B cell (primary cell): ENCODE data around the gene NT5C. TPM values are rescaled to one million over a fixed set of nuclear protein-coding genes. Genes with fewer than 3 reads are reported as not detected.

ENCODE experiments used
- ATAC-seq: fragments of 200-7000 bp; cut with Tn5 transposase; one replicate; pipeline ENCODE4 v1.10.0; 2021; ENCODE audit warnings: low read depth, mild to moderate bottlenecking, moderate number of reproducible peaks, moderate library complexity
- CTCF ChIA-PET: fragments of 350-600 bp; sonication (Branson Sonifier 250); formaldehyde crosslinking; loops from one replicate; lab custom pipeline; 2021; ENCODE audit warnings: antibody characterized with exemption, inconsistent platforms; lab: Charles Lee
- POLR2A ChIA-PET: fragments of 350-600 bp; sonication (Branson Sonifier 250); formaldehyde crosslinking; loops from one replicate; lab custom pipeline; 2021; ENCODE audit warnings: antibody characterized with exemption; lab: Charles Lee
- DNase-seq: peaks from one replicate; pipeline ENCODE4 v3.0.0; 2013
- H2AFZ ChIP-seq: 2 replicates; pipeline ENCODE4 v1.6.1; 2012; ENCODE audit warnings: mild to moderate bottlenecking, low read depth, low read length; ENCODE audit not compliant: insufficient read depth, poor library complexity, severe bottlenecking
- H3K27ac ChIP-seq, 2 donors: 1 replicate in 1 of 2; 2 replicates in 1 of 2; pipeline ENCODE4 v1.5.1; 2012 to 2013; ENCODE audit warnings: low read length in 2 of 2, mild to moderate bottlenecking in 2 of 2, moderate library complexity in 1 of 2
- H3K27me3 ChIP-seq, 4 experiments: fragments of 200-600 bp in 1 of 4; sonication (generic) in 1 of 4; replicated peaks in 1 of 4; 1 replicate in 2 of 4; 2 replicates in 2 of 4; pipeline versions ENCODE4 v1.6.1 to v1.7.0; 2013 to 2016; ENCODE audit warnings: low read length in 3 of 4, mild to moderate bottlenecking in 2 of 4, mixed read lengths in 1 of 4, moderate library complexity in 1 of 4; ENCODE audit not compliant: insufficient read depth in 4 of 4, control insufficient read depth in 3 of 4; ENCODE audit errors: control extremely low read depth in 1 of 4
- H3K36me3 ChIP-seq, 2 experiments: replicated peaks in 1 of 2; 1 replicate in 1 of 2; 2 replicates in 1 of 2; pipeline versions ENCODE4 v1.6.1 to v1.7.1; 2013; ENCODE audit warnings: low read length in 1 of 2; ENCODE audit not compliant: insufficient read depth in 2 of 2, control insufficient read depth in 1 of 2; ENCODE audit errors: control extremely low read depth in 1 of 2, extremely low read depth in 1 of 2
- H3K4me1 ChIP-seq, 2 donors: fragments of 200-600 bp in 1 of 2; sonication (generic) in 1 of 2; 1 replicate in 1 of 2; 2 replicates in 1 of 2; pipeline versions ENCODE4 v1.5.1 to v1.6.1; 2013 to 2017; ENCODE audit warnings: low read length in 2 of 2; ENCODE audit not compliant: control insufficient read depth in 2 of 2, insufficient read depth in 2 of 2
- H3K4me2 ChIP-seq: replicated peaks from 2 replicates; pipeline ENCODE3; 2012; ENCODE audit warnings: mild to moderate bottlenecking, low read depth, low read length; ENCODE audit not compliant: poor library complexity, severe bottlenecking
- H3K4me3 ChIP-seq, 5 experiments: fragments of 200-600 bp in 1 of 5; sonication (generic) in 1 of 5; 1 replicate in 3 of 5; 2 replicates in 2 of 5; pipeline versions ENCODE4 v1.5.1 to v1.7.0; 2011 to 2016; ENCODE audit warnings: low read length in 4 of 5, mild to moderate bottlenecking in 4 of 5, low read depth in 2 of 5, control low read depth in 1 of 5, moderate library complexity in 1 of 5; ENCODE audit not compliant: insufficient read depth in 1 of 5; ENCODE audit errors: control extremely low read depth in 1 of 5, extremely low read depth in 1 of 5
- H3K79me2 ChIP-seq: fragments of 200-600 bp; sonication (generic); one replicate; pipeline ENCODE4 v1.6.0; 2016; ENCODE audit warnings: low read length; ENCODE audit not compliant: control insufficient read depth, insufficient read depth
- H3K9ac ChIP-seq: fragments of 200-600 bp; sonication (generic); 2 replicates; pipeline ENCODE4 v1.6.1; 2017; ENCODE audit warnings: mild to moderate bottlenecking, low read length, moderate library complexity
- H3K9me3 ChIP-seq, 3 donors: one replicate each; pipeline versions ENCODE4 v1.6.1 to v1.7.1; 2013; ENCODE audit warnings: low read length in 2 of 3; ENCODE audit not compliant: control insufficient read depth in 2 of 3, insufficient read depth in 1 of 3; ENCODE audit errors: control extremely low read depth in 1 of 3
- H4K20me1 ChIP-seq: 2 replicates; pipeline ENCODE4 v1.6.0; 2012; ENCODE audit warnings: mild to moderate bottlenecking, low read length; ENCODE audit not compliant: insufficient read depth, control insufficient read depth, poor library complexity, severe bottlenecking
- H3K27ac Mint-ChIP-seq: one replicate; pipeline ENCODE4 v1.8.0; 2021; ENCODE audit warnings: mixed read lengths
- H3K27me3 Mint-ChIP-seq: one replicate; pipeline ENCODE4 v1.8.0; 2021; ENCODE audit warnings: mixed read lengths
- H3K4me1 Mint-ChIP-seq: one replicate; pipeline ENCODE4 v1.8.0; 2021; ENCODE audit warnings: mixed read lengths
- H3K4me3 Mint-ChIP-seq: one replicate; pipeline ENCODE4 v1.8.0; 2021; ENCODE audit warnings: mixed read lengths
- H3K9me3 Mint-ChIP-seq: one replicate; pipeline ENCODE4 v1.8.0; 2022; ENCODE audit warnings: mixed read lengths; ENCODE audit not compliant: insufficient read depth
- EZH2 ChIP-seq: IDR thresholded peaks from 2 replicates; pipeline ENCODE4 v1.6.1; 2012; ENCODE audit warnings: borderline replicate concordance, low read depth, mild to moderate bottlenecking, moderate library complexity, low read length; ENCODE audit not compliant: insufficient read depth, poor library complexity, severe bottlenecking
- WGBS: methylation state at CpG from one replicate; pipeline ENCODE4 v1.1.5; 2013; ENCODE audit warnings: missing lambda C conversion rate; ENCODE audit not compliant: insufficient coverage; 5-methylcytosine and 5-hydroxymethylcytosine counted together
- intact Hi-C: fragments of 100-400 bp; cut with micrococcal nuclease; formaldehyde crosslinking; loops from one replicate; pipeline ENCODE4 v1.10.0; 2022
- polyA plus RNA-seq: library from polyadenylated mRNA; depleted of rRNA; stranded (reverse); fragments of >200 nt; gene quantifications from 2 replicates; pipeline ENCODE4 v1.2.3, GENCODE V29; 2012
- total RNA-seq, 2 donors: library from RNA; stranded (reverse); fragments of 120-200 nt in 1 of 2; gene quantifications; 1 replicate in 1 of 2; 2 replicates in 1 of 2; pipeline versions ENCODE4 v1.2.3 to v1.2.4, GENCODE V29; 2013 to 2022
- TF ChIP-seq, protein P1 (sequence below): fragments of 200-600 bp; IDR thresholded peaks from one replicate; pipeline ENCODE4 v1.8.0; 2022; ENCODE audit warnings: antibody characterized with exemption, mild to moderate bottlenecking

NT5C gene
- total and polyA plus RNA-seq, 2 donors (not counting 1 experiment from before 2014, with no cell fraction given), result 98.9 to 184 TPM

DNA sequence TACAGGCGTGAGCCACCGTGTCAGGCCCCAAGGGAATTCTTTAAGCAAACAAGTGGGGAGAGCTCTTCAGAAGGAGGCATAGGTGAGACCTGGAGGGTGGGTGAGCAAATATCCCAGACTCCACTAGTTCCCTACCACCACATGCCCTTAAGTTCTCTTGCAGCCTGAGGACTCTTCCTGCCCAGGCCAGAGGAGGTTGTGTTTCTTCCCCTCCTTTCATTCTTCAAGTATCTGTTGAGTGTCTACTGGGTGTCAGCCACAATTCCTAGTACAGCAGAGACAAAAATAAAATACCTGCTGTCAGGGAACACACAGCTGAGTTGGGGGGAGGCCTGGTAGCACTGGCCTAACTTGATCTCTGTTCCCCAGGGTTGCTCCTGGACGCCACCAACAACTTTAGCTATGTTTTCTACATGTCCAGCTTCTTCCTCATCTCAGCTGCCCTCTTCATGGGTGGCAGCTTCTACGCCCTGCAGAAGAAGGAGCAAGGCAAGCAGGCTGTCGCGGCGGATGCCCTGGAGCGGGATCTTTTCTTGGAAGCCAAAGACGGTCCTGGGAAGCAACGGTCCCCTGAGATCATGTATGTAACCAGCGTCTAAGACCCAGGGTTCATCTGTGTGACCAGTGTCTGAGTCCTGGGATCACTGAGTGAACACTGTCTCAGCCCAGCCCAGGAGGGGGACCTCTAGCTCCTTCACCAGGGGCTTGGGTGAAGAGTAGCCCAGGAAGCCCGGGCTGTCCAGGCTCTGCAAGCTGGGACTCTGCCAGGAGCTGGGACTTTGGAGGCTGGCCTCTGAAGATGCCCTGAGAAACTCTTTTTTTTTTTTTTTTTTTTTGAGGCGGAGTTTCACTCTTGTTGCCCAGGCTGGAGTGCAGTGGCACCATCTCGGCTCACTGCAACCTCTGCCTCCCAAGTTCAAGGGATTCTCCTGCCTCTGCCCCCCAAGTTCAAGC is 27.7 kb downstream of the NT5C start:
- WGBS, result 94% methylated on average over 10 of the region's 14 CpGs
- Histone ChIP-seq H3K4me2 (no peak overlapping the region), H3K27ac (no peak overlapping the region), H3K79me2 (no peaks in the 10 kb centered on the region), H4K20me1 (no peaks in the 10 kb centered on the region), H3K27me3 (peaks cover 0 to 2% (median 0%) of the 10 kb centered on the region in 4 experiments), H3K9me3 (no peaks in the 10 kb centered on the region), H2AFZ (no peak overlapping the region), H3K4me1 (peaks cover 13 to 15% of the 10 kb centered on the region in 2 donors), H3K36me3 (peaks cover 0 to 2% of the 10 kb centered on the region in 2 experiments), H3K4me3 (no peak overlapping the region), H3K9ac (no peak overlapping the region)
- Mint-ChIP-seq H3K9me3 (no peaks in the 10 kb centered on the region), H3K27ac (peak overlapping the region; percentile 34), H3K4me3 (peak overlapping the region; percentile 23), H3K27me3 (no peaks in the 10 kb centered on the region), H3K4me1 (peaks cover 20% of the 10 kb centered on the region)
- DNase-seq (no peak), ATAC-seq (no peak)
- ChIA-PET CTCF (interaction anchor here (0.7 to 4.9 kb wide), 5 partner anchors 11 to 133 kb away, joined by 3 to 32 read pairs (median 5); no protein-coding TSS in a partner anchor), POLR2A (interaction anchor here (0.7 to 1.2 kb wide), 2 partner anchors 76 to 158 kb away, joined by 3 to 7 read pairs; partner anchors contain the start of gene MRPS7)
- intact Hi-C loops, result no loop called here
- TF ChIP-seq EZH2, result no peak
- TF ChIP-seq, protein P1, sequence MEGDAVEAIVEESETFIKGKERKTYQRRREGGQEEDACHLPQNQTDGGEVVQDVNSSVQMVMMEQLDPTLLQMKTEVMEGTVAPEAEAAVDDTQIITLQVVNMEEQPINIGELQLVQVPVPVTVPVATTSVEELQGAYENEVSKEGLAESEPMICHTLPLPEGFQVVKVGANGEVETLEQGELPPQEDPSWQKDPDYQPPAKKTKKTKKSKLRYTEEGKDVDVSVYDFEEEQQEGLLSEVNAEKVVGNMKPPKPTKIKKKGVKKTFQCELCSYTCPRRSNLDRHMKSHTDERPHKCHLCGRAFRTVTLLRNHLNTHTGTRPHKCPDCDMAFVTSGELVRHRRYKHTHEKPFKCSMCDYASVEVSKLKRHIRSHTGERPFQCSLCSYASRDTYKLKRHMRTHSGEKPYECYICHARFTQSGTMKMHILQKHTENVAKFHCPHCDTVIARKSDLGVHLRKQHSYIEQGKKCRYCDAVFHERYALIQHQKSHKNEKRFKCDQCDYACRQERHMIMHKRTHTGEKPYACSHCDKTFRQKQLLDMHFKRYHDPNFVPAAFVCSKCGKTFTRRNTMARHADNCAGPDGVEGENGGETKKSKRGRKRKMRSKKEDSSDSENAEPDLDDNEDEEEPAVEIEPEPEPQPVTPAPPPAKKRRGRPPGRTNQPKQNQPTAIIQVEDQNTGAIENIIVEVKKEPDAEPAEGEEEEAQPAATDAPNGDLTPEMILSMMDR, result no peak
